Measurements from ENCODE around the gene INSYN1. TPM values are rescaled to one million over a fixed set of nuclear protein-coding genes. Genes with fewer than 3 reads are reported as not detected.

INSYN1 gene
- total and polyA plus RNA-seq, 2 donors (not counting 1 experiment from before 2014, with no cell fraction given), result not detected

DNA sequence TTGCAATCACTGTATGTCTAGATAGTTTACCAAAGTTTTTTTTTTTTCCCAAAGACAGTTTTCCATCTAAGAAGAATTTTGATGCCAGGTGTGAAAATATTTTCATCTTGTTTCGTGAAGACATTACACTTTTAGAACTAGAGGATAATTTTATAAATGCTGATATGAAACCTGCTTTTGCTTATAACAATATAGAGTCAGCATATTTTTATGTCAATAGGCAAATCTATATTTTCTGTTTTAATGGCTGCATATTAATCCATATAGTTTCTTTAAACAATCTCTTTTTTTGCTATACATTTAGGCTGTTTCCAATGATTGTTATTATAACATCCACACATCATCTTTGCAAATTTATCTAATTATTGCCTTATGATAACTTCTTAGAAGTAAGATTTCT is 12.6 kb upstream of the INSYN1 start:
- no peaks in the 10 kb centered on the region for H3K79me2 ChIP-seq (ENCODE audit: control insufficient read depth, insufficient read depth, low read length)
- no peaks in the 10 kb centered on the region for H3K4me1 ChIP-seq (ENCODE audit: control insufficient read depth in 2 of 2, insufficient read depth in 2 of 2, low read length in 2 of 2)
- ATAC-seq (ENCODE audit: low read depth) (no peak), DNase-seq (no peak)
- Mint-ChIP-seq H3K9me3 (ENCODE audit: insufficient read depth) (no peaks in the 10 kb centered on the region), H3K27me3 (peaks cover 25% of the 10 kb centered on the region), H3K27ac (no peak overlapping the region), H3K4me1 (no peaks in the 10 kb centered on the region), H3K4me3 (no peak overlapping the region)
- no peaks in the 10 kb centered on the region for H3K36me3 ChIP-seq (replicated peaks in 1 of 2; ENCODE audit: control extremely low read depth in 1 of 2, control insufficient read depth in 1 of 2, extremely low read depth in 1 of 2, insufficient read depth in 2 of 2, low read length in 1 of 2)
- WGBS (ENCODE audit: insufficient coverage), result no CpG with 5 or more reads among the region's 1 CpG
- no peak overlapping the region for H3K4me3 ChIP-seq (ENCODE audit: control extremely low read depth in 1 of 5, extremely low read depth in 1 of 5, insufficient read depth in 1 of 5, low read depth in 2 of 5, low read length in 4 of 5)
- H3K4me2 ChIP-seq (replicated peaks; ENCODE audit: low read depth, low read length, poor library complexity, severe bottlenecking), result no peak overlapping the region
- TF ChIP-seq, protein P1, sequence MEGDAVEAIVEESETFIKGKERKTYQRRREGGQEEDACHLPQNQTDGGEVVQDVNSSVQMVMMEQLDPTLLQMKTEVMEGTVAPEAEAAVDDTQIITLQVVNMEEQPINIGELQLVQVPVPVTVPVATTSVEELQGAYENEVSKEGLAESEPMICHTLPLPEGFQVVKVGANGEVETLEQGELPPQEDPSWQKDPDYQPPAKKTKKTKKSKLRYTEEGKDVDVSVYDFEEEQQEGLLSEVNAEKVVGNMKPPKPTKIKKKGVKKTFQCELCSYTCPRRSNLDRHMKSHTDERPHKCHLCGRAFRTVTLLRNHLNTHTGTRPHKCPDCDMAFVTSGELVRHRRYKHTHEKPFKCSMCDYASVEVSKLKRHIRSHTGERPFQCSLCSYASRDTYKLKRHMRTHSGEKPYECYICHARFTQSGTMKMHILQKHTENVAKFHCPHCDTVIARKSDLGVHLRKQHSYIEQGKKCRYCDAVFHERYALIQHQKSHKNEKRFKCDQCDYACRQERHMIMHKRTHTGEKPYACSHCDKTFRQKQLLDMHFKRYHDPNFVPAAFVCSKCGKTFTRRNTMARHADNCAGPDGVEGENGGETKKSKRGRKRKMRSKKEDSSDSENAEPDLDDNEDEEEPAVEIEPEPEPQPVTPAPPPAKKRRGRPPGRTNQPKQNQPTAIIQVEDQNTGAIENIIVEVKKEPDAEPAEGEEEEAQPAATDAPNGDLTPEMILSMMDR (IDR thresholded peaks at IDR 0.05), result no peak
- TF ChIP-seq EZH2 (IDR thresholded peaks at IDR 0.05; ENCODE audit: borderline replicate concordance, insufficient read depth, low read depth, low read length, poor library complexity, severe bottlenecking), result no peak
- H3K27ac ChIP-seq (ENCODE audit: low read length in 2 of 2), result no peak overlapping the region
- H4K20me1 ChIP-seq (ENCODE audit: control insufficient read depth, insufficient read depth, low read length, poor library complexity, severe bottlenecking), result no peaks in the 10 kb centered on the region
- POLR2A ChIA-PET, result no interaction called here
- intact Hi-C loops (cut with micrococcal nuclease), result no loop called here
- H2AFZ ChIP-seq (ENCODE audit: insufficient read depth, low read depth, low read length, poor library complexity, severe bottlenecking), result no peak overlapping the region
- CTCF ChIA-PET, result no interaction called here
- H3K27me3 ChIP-seq (replicated peaks in 1 of 4; ENCODE audit: control extremely low read depth in 1 of 4, control insufficient read depth in 3 of 4, insufficient read depth in 4 of 4, low read length in 3 of 4), result peaks cover 0 to 11% (median 5%) of the 10 kb centered on the region in 4 experiments
- H3K9me3 ChIP-seq (ENCODE audit: control extremely low read depth in 1 of 3, control insufficient read depth in 2 of 3, insufficient read depth in 1 of 3, low read length in 2 of 3), result no peaks in the 10 kb centered on the region
- no peak overlapping the region for H3K9ac ChIP-seq (ENCODE audit: low read length)

DNA sequence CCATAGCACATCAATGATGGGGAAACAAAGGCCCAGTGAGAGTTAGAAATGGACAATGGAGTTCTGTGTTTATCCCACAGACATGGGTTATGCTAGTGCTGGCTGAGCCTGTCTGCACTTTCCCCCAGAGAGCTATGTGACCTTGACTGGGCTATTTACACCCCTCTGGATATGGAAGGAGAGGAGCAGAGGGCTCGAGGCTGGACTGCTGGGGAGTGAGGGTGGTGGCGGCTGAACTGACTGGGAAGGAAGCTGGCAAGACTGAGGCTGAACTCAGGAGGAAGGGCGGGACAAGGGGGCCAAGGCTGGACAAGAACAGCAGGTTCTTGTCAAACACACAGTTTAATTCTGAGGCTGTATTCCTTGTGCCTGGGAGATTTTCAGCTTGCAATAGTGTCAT is 10.8 kb upstream of the INSYN1 start:
- no peak overlapping the region for H2AFZ ChIP-seq (ENCODE audit: insufficient read depth, low read depth, low read length, poor library complexity, severe bottlenecking)
- ATAC-seq (ENCODE audit: low read depth) (no peak), DNase-seq (no peak)
- no peaks in the 10 kb centered on the region for H3K9me3 ChIP-seq (ENCODE audit: control extremely low read depth in 1 of 3, control insufficient read depth in 2 of 3, insufficient read depth in 1 of 3, low read length in 2 of 3)
- H3K4me2 ChIP-seq (replicated peaks; ENCODE audit: low read depth, low read length, poor library complexity, severe bottlenecking), result no peak overlapping the region
- intact Hi-C loops (cut with micrococcal nuclease), result no loop called here
- no peaks in the 10 kb centered on the region for H3K4me1 ChIP-seq (ENCODE audit: control insufficient read depth in 2 of 2, insufficient read depth in 2 of 2, low read length in 2 of 2)
- no peak overlapping the region for H3K27ac ChIP-seq (ENCODE audit: low read length in 2 of 2)
- no peaks in the 10 kb centered on the region for H3K36me3 ChIP-seq (replicated peaks in 1 of 2; ENCODE audit: control extremely low read depth in 1 of 2, control insufficient read depth in 1 of 2, extremely low read depth in 1 of 2, insufficient read depth in 2 of 2, low read length in 1 of 2)
- WGBS (ENCODE audit: insufficient coverage), result 70% methylated on average over 3 of the region's 3 CpGs
- no peaks in the 10 kb centered on the region for H3K79me2 ChIP-seq (ENCODE audit: control insufficient read depth, insufficient read depth, low read length)
- ChIA-PET CTCF (no interaction called here), POLR2A (no interaction called here)
- no peaks in the 10 kb centered on the region for H3K4me1 Mint-ChIP-seq
- no peaks in the 10 kb centered on the region for H4K20me1 ChIP-seq (ENCODE audit: control insufficient read depth, insufficient read depth, low read length, poor library complexity, severe bottlenecking)
- no peak for TF ChIP-seq EZH2 (IDR thresholded peaks at IDR 0.05; ENCODE audit: borderline replicate concordance, insufficient read depth, low read depth, low read length, poor library complexity, severe bottlenecking)
- TF ChIP-seq, protein P1 (IDR thresholded peaks at IDR 0.05), result no peak
- no peak overlapping the region for H3K27ac Mint-ChIP-seq
- H3K9ac ChIP-seq (ENCODE audit: low read length), result no peak overlapping the region
- no peak overlapping the region for H3K4me3 Mint-ChIP-seq
- H3K9me3 Mint-ChIP-seq (ENCODE audit: insufficient read depth), result no peaks in the 10 kb centered on the region
- H3K4me3 ChIP-seq (ENCODE audit: control extremely low read depth in 1 of 5, extremely low read depth in 1 of 5, insufficient read depth in 1 of 5, low read depth in 2 of 5, low read length in 4 of 5), result no peak overlapping the region
- H3K27me3 Mint-ChIP-seq, result peaks cover 25% of the 10 kb centered on the region
- H3K27me3 ChIP-seq (replicated peaks in 1 of 4; ENCODE audit: control extremely low read depth in 1 of 4, control insufficient read depth in 3 of 4, insufficient read depth in 4 of 4, low read length in 3 of 4), result peaks cover 0 to 11% (median 5%) of the 10 kb centered on the region in 4 experiments
